Ectodermal cell (in vitro differentiated cells): ENCODE results near the gene YWHAQ.
"Not testable (repeated sequence)": the region's sequence is repeated elsewhere in the genome, so short reads cannot be mapped to it uniquely, and the experiment has no call there.

ENCODE experiments used
- H3K27ac ChIP-seq: 2 replicates; pipeline ENCODE4 v1.7.0; 2013; ENCODE audit warnings: mild to moderate bottlenecking, low read depth, low read length; ENCODE audit not compliant: insufficient read depth, poor library complexity, severe bottlenecking
- H3K27me3 ChIP-seq: 2 replicates; pipeline ENCODE4 v1.7.0; 2013; ENCODE audit warnings: mild to moderate bottlenecking, low read length; ENCODE audit not compliant: insufficient read depth, control insufficient read depth, poor library complexity, severe bottlenecking
- H3K36me3 ChIP-seq: one replicate; pipeline ENCODE4 v1.7.0; 2013; ENCODE audit warnings: low read length; ENCODE audit not compliant: control insufficient read depth, insufficient read depth
- H3K4me1 ChIP-seq: one replicate; pipeline ENCODE4 v1.7.0; 2013; ENCODE audit warnings: low read length; ENCODE audit not compliant: control insufficient read depth, insufficient read depth
- H3K4me3 ChIP-seq: 2 replicates; pipeline ENCODE4 v1.7.0; 2013; ENCODE audit warnings: low read depth, low read length, control low read depth; ENCODE audit not compliant: insufficient read depth
- H3K9me3 ChIP-seq: 2 replicates; pipeline ENCODE4 v1.7.0; 2013; ENCODE audit warnings: mild to moderate bottlenecking, low read length, moderate library complexity; ENCODE audit not compliant: control insufficient read depth
- WGBS, 2 experiments: methylation state at CpG; one replicate each; pipeline ENCODE4 v1.1.7; 2013; ENCODE audit warnings: missing lambda C conversion rate in 2 of 2; 5-methylcytosine and 5-hydroxymethylcytosine counted together

YWHAQ gene

GRCh38 chr2:9634133-9634532, 3.3 kb upstream of the YWHAQ start:
- Histone ChIP-seq H3K4me1 (peaks cover 26% of the 10 kb centered on the region), H3K27ac (no peak overlapping the region), H3K27me3 (peaks cover 7% of the 10 kb centered on the region), H3K36me3 (no peaks in the 10 kb centered on the region), H3K9me3 (no peaks in the 10 kb centered on the region), H3K4me3 (no peak overlapping the region)
- 96 to 97% methylated on average over 1 to 3 of the region's 3 CpGs for WGBS, 2 experiments

- H3K27me3 ChIP-seq, result peaks cover 7% of the 10 kb centered on the region
- H3K4me3 ChIP-seq, result no peak overlapping the region
- no peak overlapping the region for H3K27ac ChIP-seq
- peaks cover 4% of the 10 kb centered on the region for H3K36me3 ChIP-seq
- no peaks in the 10 kb centered on the region for H3K9me3 ChIP-seq
- peaks cover 27% of the 10 kb centered on the region for H3K4me1 ChIP-seq
- 47 to 52% methylated on average over 11 to 13 of the region's 13 CpGs for WGBS, 2 experiments
These were observed 1.3 kb upstream of the YWHAQ start for GRCh38 chr2:9631878-9632700.

- no peaks in the 10 kb centered on the region for H3K9me3 ChIP-seq
These were observed 689 bp upstream of the YWHAQ start for GRCh38 chr2:9631553-9631819.

GRCh38 chr2:9630117-9630735, 571 bp downstream of the YWHAQ start:
- 0% methylated on average over 67 of the region's 67 CpGs for WGBS, 2 experiments
- peaks cover 27% of the 10 kb centered on the region for H3K4me1 ChIP-seq
- H3K9me3 ChIP-seq, result no peaks in the 10 kb centered on the region
- H3K36me3 ChIP-seq, result peaks cover 4% of the 10 kb centered on the region
- peak overlapping the region; percentile 83 for H3K4me3 ChIP-seq
- peak overlapping the region; percentile 99 for H3K27ac ChIP-seq
- H3K27me3 ChIP-seq, result peaks cover 7% of the 10 kb centered on the region

More at GRCh38 chr2:9631553-9631819, 689 bp upstream of the YWHAQ start:
- H3K36me3 ChIP-seq, result peaks cover 4% of the 10 kb centered on the region
- no peak overlapping the region for H3K27ac ChIP-seq
- H3K4me3 ChIP-seq, result peak overlapping the region; percentile 83
- WGBS, 2 experiments, result 9 to 13% methylated on average over 4 of the region's 4 CpGs
- H3K27me3 ChIP-seq, result peaks cover 7% of the 10 kb centered on the region
- peaks cover 27% of the 10 kb centered on the region for H3K4me1 ChIP-seq

- Histone ChIP-seq H3K27ac (peak overlapping the region; percentile 99), H3K4me1 (peaks cover 27% of the 10 kb centered on the region), H3K27me3 (peaks cover 7% of the 10 kb centered on the region), H3K9me3 (no peaks in the 10 kb centered on the region), H3K4me3 (peak overlapping the region; percentile 83), H3K36me3 (peaks cover 4% of the 10 kb centered on the region)
- 2% methylated on average over 19 to 20 of the region's 20 CpGs for WGBS, 2 experiments
These were observed 1.3 kb downstream of the YWHAQ start for GRCh38 chr2:9629222-9630116.

GRCh38 chr2:9627310-9627709, 3.5 kb downstream of the YWHAQ start:
- H3K27me3 ChIP-seq, result no peaks in the 10 kb centered on the region
- no peaks in the 10 kb centered on the region for H3K9me3 ChIP-seq
- no peak overlapping the region for H3K27ac ChIP-seq
- WGBS, 2 experiments, result 95 to 97% methylated on average over 2 of the region's 2 CpGs
- no peak overlapping the region for H3K4me3 ChIP-seq
- H3K36me3 ChIP-seq, result peaks cover 9% of the 10 kb centered on the region
- H3K4me1 ChIP-seq, result peaks cover 22% of the 10 kb centered on the region

GRCh38 chr2:9623151-9623550, 7.6 kb downstream of the YWHAQ start:
- peaks cover 12% of the 10 kb centered on the region for H3K36me3 ChIP-seq
- no peak overlapping the region for H3K4me3 ChIP-seq
- WGBS, 2 experiments, result 93 to 94% methylated on average over 9 of the region's 9 CpGs
- no peaks in the 10 kb centered on the region for H3K9me3 ChIP-seq
- H3K4me1 ChIP-seq, result peaks cover 10% of the 10 kb centered on the region
- H3K27me3 ChIP-seq, result no peaks in the 10 kb centered on the region
- H3K27ac ChIP-seq, result no peak overlapping the region

GRCh38 chr2:9621655-9622054, 9.1 kb downstream of the YWHAQ start:
- peaks cover 14% of the 10 kb centered on the region for H3K36me3 ChIP-seq
- WGBS, 2 experiments, result 89 to 96% methylated on average over 6 of the region's 6 CpGs
- not testable (repeated sequence) for H3K27me3 ChIP-seq, H3K27ac ChIP-seq, H3K9me3 ChIP-seq, H3K4me1 ChIP-seq, H3K4me3 ChIP-seq

- Histone ChIP-seq H3K9me3 (no peaks in the 10 kb centered on the region), H3K4me1 (no peaks in the 10 kb centered on the region), H3K4me3 (no peak overlapping the region), H3K27me3 (no peaks in the 10 kb centered on the region), H3K27ac (no peak overlapping the region), H3K36me3 (peaks cover 14% of the 10 kb centered on the region)
- WGBS, 2 experiments, result 90 to 94% methylated on average over 4 of the region's 4 CpGs
These were observed 12.4 kb downstream of the YWHAQ start for GRCh38 chr2:9618410-9618809.

- Histone ChIP-seq H3K9me3 (no peaks in the 10 kb centered on the region), H3K4me1 (no peaks in the 10 kb centered on the region), H3K27ac (no peak overlapping the region), H3K27me3 (no peaks in the 10 kb centered on the region), H3K36me3 (peaks cover 8% of the 10 kb centered on the region), H3K4me3 (no peak overlapping the region)
- 90 to 95% methylated on average over 1 of the region's 1 CpG for WGBS, 2 experiments
These were observed 13.0 kb downstream of the YWHAQ start for GRCh38 chr2:9617749-9618148.
